RWPE2 (cell line): Measurements from ENCODE around the gene MRC2.
A peak's percentile ranks its signal among the peaks of the same experiment; 100 is the strongest.
"Not testable (repeated sequence)": the region's sequence is repeated elsewhere in the genome, so short reads cannot be mapped to it uniquely, and the experiment has no call there.

Experiments used
- ATAC-seq: fragments of 200-7000 bp; cut with Tn5 transposase; 3 replicates; pipeline ENCODE4 v1.9.1; 2021; ENCODE audit warnings: low read depth
- DNase-seq: peaks from one replicate; pipeline ENCODE4 v3.0.0-alpha.2; 2020; ENCODE audit warnings: low spot score
- H3K27ac ChIP-seq: fragments of 450-650 bp; 2 replicates; pipeline ENCODE4 v1.5.1; 2017; ENCODE audit warnings: mild to moderate bottlenecking; ENCODE audit not compliant: poor library complexity, severe bottlenecking
- H3K27me3 ChIP-seq: fragments of 250-450 bp; sonication (Bioruptor Pico); 2 replicates; pipeline ENCODE4 v1.5.1; 2021; ENCODE audit warnings: mild to moderate bottlenecking, moderate library complexity; ENCODE audit not compliant: insufficient read depth, poor library complexity, severe bottlenecking
- H3K36me3 ChIP-seq: fragments of 250-450 bp; sonication (Bioruptor Pico); 2 replicates; pipeline ENCODE4 v1.5.1; 2020; ENCODE audit warnings: low read depth, mild to moderate bottlenecking, moderate library complexity
- H3K4me1 ChIP-seq: fragments of 250-450 bp; sonication (Bioruptor Pico); 2 replicates; pipeline ENCODE4 v1.5.1; 2021; ENCODE audit warnings: mild to moderate bottlenecking, moderate library complexity; ENCODE audit not compliant: insufficient read depth, poor library complexity, severe bottlenecking
- H3K4me3 ChIP-seq: fragments of 250-450 bp; sonication (Bioruptor Pico); 2 replicates; pipeline ENCODE4 v1.5.1; 2021; ENCODE audit warnings: mild to moderate bottlenecking, moderate library complexity; ENCODE audit not compliant: severe bottlenecking
- H3K9me3 ChIP-seq: fragments of 250-450 bp; sonication (Bioruptor Pico); 2 replicates; pipeline ENCODE4 v1.5.1; 2021; ENCODE audit warnings: mild to moderate bottlenecking, moderate library complexity; ENCODE audit not compliant: severe bottlenecking
- TF ChIP-seq, protein P1 (sequence below): fragments of 450-650 bp; IDR thresholded peaks from one replicate; pipeline ENCODE4 v1.5.1; 2017; ENCODE audit warnings: mild to moderate bottlenecking, moderate library complexity; ENCODE audit not compliant: poor library complexity, severe bottlenecking

MRC2 gene

GRCh38 chr17:62587554-62587953 lies 39.9 kb upstream of the MRC2 start:
- no peaks in the 10 kb centered on the region for H3K27me3 ChIP-seq
- DNase-seq: no peak
- peaks cover 12% of the 10 kb centered on the region for H3K4me1 ChIP-seq
- H3K4me3 ChIP-seq: no peak overlapping the region
- TF ChIP-seq, protein P1, sequence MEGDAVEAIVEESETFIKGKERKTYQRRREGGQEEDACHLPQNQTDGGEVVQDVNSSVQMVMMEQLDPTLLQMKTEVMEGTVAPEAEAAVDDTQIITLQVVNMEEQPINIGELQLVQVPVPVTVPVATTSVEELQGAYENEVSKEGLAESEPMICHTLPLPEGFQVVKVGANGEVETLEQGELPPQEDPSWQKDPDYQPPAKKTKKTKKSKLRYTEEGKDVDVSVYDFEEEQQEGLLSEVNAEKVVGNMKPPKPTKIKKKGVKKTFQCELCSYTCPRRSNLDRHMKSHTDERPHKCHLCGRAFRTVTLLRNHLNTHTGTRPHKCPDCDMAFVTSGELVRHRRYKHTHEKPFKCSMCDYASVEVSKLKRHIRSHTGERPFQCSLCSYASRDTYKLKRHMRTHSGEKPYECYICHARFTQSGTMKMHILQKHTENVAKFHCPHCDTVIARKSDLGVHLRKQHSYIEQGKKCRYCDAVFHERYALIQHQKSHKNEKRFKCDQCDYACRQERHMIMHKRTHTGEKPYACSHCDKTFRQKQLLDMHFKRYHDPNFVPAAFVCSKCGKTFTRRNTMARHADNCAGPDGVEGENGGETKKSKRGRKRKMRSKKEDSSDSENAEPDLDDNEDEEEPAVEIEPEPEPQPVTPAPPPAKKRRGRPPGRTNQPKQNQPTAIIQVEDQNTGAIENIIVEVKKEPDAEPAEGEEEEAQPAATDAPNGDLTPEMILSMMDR: no peak
- no peaks in the 10 kb centered on the region for H3K9me3 ChIP-seq
- H3K36me3 ChIP-seq: peaks cover 65% of the 10 kb centered on the region
- H3K27ac ChIP-seq: no peak overlapping the region
- ATAC-seq: no peak

- no peak for ATAC-seq
- no peak overlapping the region for H3K4me3 ChIP-seq
- H3K36me3 ChIP-seq: peaks cover 65% of the 10 kb centered on the region
- no peaks in the 10 kb centered on the region for H3K27me3 ChIP-seq
- TF ChIP-seq, protein P1: no peak
- H3K9me3 ChIP-seq: no peaks in the 10 kb centered on the region
- DNase-seq: no peak
- peaks cover 15% of the 10 kb centered on the region for H3K4me1 ChIP-seq
- no peak overlapping the region for H3K27ac ChIP-seq
These were observed 39.4 kb upstream of the MRC2 start for GRCh38 chr17:62588109-62588508.

DNA sequence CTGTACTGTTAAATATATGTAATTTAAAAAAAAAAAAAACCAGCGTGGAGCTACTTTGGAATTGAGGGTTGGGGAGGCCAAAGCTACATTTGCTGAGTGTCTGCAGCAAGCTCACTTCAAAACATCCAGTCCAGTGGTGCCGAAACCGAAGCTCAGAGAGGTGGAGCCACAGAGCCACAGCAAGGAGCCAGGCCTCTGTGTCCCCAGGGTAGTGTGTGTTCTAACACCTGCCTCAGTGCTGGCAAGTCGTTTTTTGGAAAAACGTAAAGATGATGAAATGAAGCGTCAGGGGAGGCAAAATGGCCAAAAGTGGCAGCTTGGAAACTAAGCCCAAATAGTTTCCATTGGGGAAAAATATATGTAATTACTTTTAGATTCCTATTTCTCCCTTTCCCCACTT lies 36.1 kb upstream of the MRC2 start:
- H3K36me3 ChIP-seq: peaks cover 60% of the 10 kb centered on the region
- H3K27ac ChIP-seq: peak overlapping the region; percentile 81
- H3K4me3 ChIP-seq: no peak overlapping the region
- TF ChIP-seq, protein P1: no peak
- ATAC-seq (no peak), DNase-seq (no peak)
- peaks cover 15% of the 10 kb centered on the region for H3K4me1 ChIP-seq
- H3K9me3 ChIP-seq: no peaks in the 10 kb centered on the region
- no peaks in the 10 kb centered on the region for H3K27me3 ChIP-seq

DNA sequence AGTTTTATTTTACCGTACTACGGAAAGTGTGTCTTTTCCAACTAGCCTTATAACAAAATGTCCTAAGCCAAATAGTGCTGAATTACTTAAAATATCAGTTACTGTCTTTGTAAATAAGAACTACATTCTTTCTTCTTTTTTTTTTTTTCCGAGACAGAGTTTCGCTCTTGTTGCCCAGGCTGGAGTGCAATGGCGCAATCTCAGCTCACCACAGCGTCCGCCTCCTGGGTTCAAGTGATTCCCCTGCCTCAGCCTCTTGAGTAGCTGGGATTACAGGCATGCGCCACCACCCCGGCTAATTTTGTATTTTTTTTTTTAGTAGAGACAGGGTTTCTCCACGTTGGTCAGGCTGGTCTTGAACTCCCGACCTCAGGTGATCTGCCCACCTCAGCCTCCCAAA lies 35.6 kb upstream of the MRC2 start:
- H3K9me3 ChIP-seq, H3K4me3 ChIP-seq, H3K27me3 ChIP-seq, ATAC-seq, DNase-seq: not testable (repeated sequence)
- peaks cover 15% of the 10 kb centered on the region for H3K4me1 ChIP-seq
- H3K36me3 ChIP-seq: peaks cover 61% of the 10 kb centered on the region
- H3K27ac ChIP-seq: peak overlapping the region; percentile 81

- peak; percentile 95 for ATAC-seq
- DNase-seq: no peak
- Histone ChIP-seq H3K27me3 (no peaks in the 10 kb centered on the region), H3K36me3 (peaks cover 61% of the 10 kb centered on the region), H3K4me1 (peaks cover 15% of the 10 kb centered on the region), H3K4me3 (no peak overlapping the region), H3K27ac (peak overlapping the region; percentile 81), H3K9me3 (no peaks in the 10 kb centered on the region)
- TF ChIP-seq, protein P1: peak; percentile 45
These were observed 35.0 kb upstream of the MRC2 start for GRCh38 chr17:62592341-62593099.
